ENCODE results near the gene CSNK1D.

GRCh38 chr17:82198092-82198491 is 75.4 kb downstream of the CSNK1D start:
- TF ChIP-seq POLR2A (IDR thresholded peaks at IDR 0.05; ENCODE audit: low read depth, low read length) (no peak), SPI1 (IDR thresholded peaks at IDR 0.05; ENCODE audit: low read depth, low read length) (no peak), POLR2AphosphoS5 (IDR thresholded peaks at IDR 0.05; ENCODE audit: low read depth, low read length) (no peak), TAF1 (IDR thresholded peaks at IDR 0.05; ENCODE audit: low read depth, low read length) (no peak), PAX5 (IDR thresholded peaks at IDR 0.05; ENCODE audit: insufficient read depth, low read length, severe bottlenecking) (no peak), POU2F2 (IDR thresholded peaks at IDR 0.05; ENCODE audit: low read depth, low read length) (no peak)

Data from GM12891 (cell line).